Skeletal muscle tissue (tissue), 4 donors: ENCODE measurements around the gene MGAT5B. TPM values are rescaled to one million over a fixed set of nuclear protein-coding genes. Genes with fewer than 3 reads are reported as not detected.

Source experiments
- H3K27ac ChIP-seq: one replicate; pipeline ENCODE4 v1.7.0; 2013; ENCODE audit warnings: mild to moderate bottlenecking, low read depth, low read length, inconsistent platforms
- H3K27me3 ChIP-seq, 3 donors: one replicate each; pipeline ENCODE4 v1.7.0; 2013; ENCODE audit warnings: low read length in 3 of 3; ENCODE audit not compliant: control insufficient read depth in 3 of 3, insufficient read depth in 3 of 3
- H3K36me3 ChIP-seq, 3 donors: one replicate each; pipeline ENCODE4 v1.7.0; 2013; ENCODE audit warnings: low read length in 3 of 3; ENCODE audit not compliant: control insufficient read depth in 3 of 3, insufficient read depth in 3 of 3
- H3K4me1 ChIP-seq, 3 donors: one replicate each; pipeline ENCODE4 v1.7.0; 2013; ENCODE audit warnings: low read length in 3 of 3, mild to moderate bottlenecking in 3 of 3; ENCODE audit not compliant: control insufficient read depth in 3 of 3, insufficient read depth in 3 of 3
- H3K4me3 ChIP-seq, 3 donors: one replicate each; pipeline ENCODE4 v1.7.0; 2013; ENCODE audit warnings: low read length in 3 of 3
- H3K9ac ChIP-seq, 3 donors: one replicate each; pipeline ENCODE4 v1.7.0; 2013; ENCODE audit warnings: low read length in 3 of 3, mild to moderate bottlenecking in 3 of 3, moderate library complexity in 2 of 3, low read depth in 1 of 3
- H3K9me3 ChIP-seq, 3 donors: one replicate each; pipeline ENCODE4 v1.7.0; 2013; ENCODE audit warnings: low read length in 3 of 3; ENCODE audit not compliant: control insufficient read depth in 3 of 3
- total RNA-seq: library from RNA; depleted of rRNA; stranded (reverse); fragments of >200 nt; gene quantifications from one replicate; pipeline ENCODE4 v1.2.3, GENCODE V29; 2014
- donor health status: Osteomylitis.

Gene MGAT5B
- total RNA-seq, 1 donor from 2014 or later, result not detected

DNA sequence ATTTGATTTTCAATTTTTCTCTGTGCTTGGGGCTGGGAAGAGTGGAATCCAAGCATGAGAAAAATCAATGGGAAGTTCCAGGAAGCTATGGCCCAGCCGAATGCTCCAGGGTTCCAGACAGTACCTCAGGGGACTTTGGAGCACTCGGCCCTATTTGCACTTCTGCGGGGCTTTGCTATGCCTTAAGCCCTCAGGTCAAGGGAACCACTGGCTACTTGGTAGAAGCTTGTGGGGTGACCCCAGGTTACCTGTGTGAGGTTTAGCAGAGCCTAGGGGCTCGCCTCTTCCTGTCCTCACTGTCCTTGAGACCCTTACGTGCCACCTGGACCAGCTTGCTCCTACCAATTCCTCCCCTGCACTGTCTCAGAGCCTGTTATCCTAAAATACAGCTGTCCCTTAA, 121.3 kb downstream of the MGAT5B start:
- Histone ChIP-seq H3K9me3 (no peaks in the 10 kb centered on the region), H3K27ac (no peak overlapping the region), H3K4me1 (no peaks in the 10 kb centered on the region)

DNA sequence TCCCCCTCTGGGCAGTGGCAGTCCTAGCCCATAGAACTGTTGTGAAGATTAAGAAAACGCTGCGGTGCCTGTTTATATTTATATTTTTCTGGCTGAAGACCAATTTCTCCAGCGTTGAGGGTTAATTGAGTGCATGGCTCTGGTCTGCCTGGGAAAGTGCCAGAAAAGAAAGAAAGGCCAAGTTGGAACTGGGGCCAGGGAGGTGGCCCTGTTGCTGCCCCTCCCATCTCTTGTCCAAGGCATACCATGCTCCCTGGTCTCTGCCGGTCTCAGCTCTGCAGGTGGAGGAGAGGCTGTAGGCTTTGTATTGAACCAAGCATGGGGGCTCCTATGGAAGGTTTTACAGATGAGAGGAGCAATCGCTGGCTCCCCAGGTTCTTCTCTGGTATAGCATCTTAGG, 124.7 kb downstream of the MGAT5B start:
- no peaks in the 10 kb centered on the region for H3K4me1 ChIP-seq
- no peak overlapping the region for H3K27ac ChIP-seq
- H3K27me3 ChIP-seq, result peaks cover 5 to 33% (median 28%) of the 10 kb centered on the region in 3 donors
- H3K36me3 ChIP-seq, result no peaks in the 10 kb centered on the region
- H3K9ac ChIP-seq, result no peak overlapping the region
- no peak overlapping the region for H3K4me3 ChIP-seq
- no peaks in the 10 kb centered on the region for H3K9me3 ChIP-seq

More for the DNA sequence above, 121.3 kb downstream of the MGAT5B start:
- no peak overlapping the region for H3K9ac ChIP-seq
- H3K36me3 ChIP-seq, result no peaks in the 10 kb centered on the region
- H3K4me3 ChIP-seq, result no peak overlapping the region
- peaks cover 0 to 22% (median 20%) of the 10 kb centered on the region in 3 donors for H3K27me3 ChIP-seq

GRCh38 chr17:76993651-76994050, 125.4 kb downstream of the MGAT5B start:
- Histone ChIP-seq H3K4me1 (no peaks in the 10 kb centered on the region), H3K27ac (no peak overlapping the region), H3K9me3 (no peaks in the 10 kb centered on the region)

DNA sequence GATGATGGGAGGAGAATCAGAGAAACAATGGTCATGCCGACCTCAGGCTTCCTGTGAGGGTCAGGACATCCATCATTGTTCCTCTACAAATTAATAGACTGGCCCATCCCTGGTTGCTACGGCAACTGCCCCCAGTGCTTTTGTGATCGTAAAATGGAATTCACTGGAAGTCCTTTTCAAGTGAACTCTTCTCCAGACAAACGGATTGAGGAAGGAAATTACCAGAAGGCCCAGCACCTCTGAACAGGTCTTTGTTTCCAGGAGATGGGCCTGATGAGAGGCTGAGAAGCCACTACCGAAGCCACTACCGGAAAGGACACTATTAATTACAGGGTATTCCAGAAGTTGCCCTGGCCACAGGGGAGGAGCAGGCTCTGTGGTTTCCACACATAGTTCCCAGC, 126.0 kb downstream of the MGAT5B start:
- no peaks in the 10 kb centered on the region for H3K9me3 ChIP-seq
- H3K27ac ChIP-seq, result no peak overlapping the region
- no peaks in the 10 kb centered on the region for H3K4me1 ChIP-seq
- H3K9ac ChIP-seq, result no peak overlapping the region
- H3K36me3 ChIP-seq, result no peaks in the 10 kb centered on the region
- H3K27me3 ChIP-seq, result peaks cover 15 to 46% (median 36%) of the 10 kb centered on the region in 3 donors
- H3K4me3 ChIP-seq, result no peak overlapping the region

More at GRCh38 chr17:76993651-76994050, 125.4 kb downstream of the MGAT5B start:
- no peaks in the 10 kb centered on the region for H3K36me3 ChIP-seq
- H3K4me3 ChIP-seq, result no peak overlapping the region
- H3K9ac ChIP-seq, result no peak overlapping the region
- H3K27me3 ChIP-seq, result peaks cover 11 to 41% (median 32%) of the 10 kb centered on the region in 3 donors

- Histone ChIP-seq H3K27me3 (peaks cover 15 to 37% (median 30%) of the 10 kb centered on the region in 3 donors), H3K9me3 (no peaks in the 10 kb centered on the region), H3K4me1 (no peaks in the 10 kb centered on the region), H3K4me3 (no peak overlapping the region), H3K27ac (no peak overlapping the region), H3K9ac (no peak overlapping the region), H3K36me3 (no peaks in the 10 kb centered on the region)
Measured at GRCh38 chr17:76995387-76996105, 127.3 kb downstream of the MGAT5B start.

DNA sequence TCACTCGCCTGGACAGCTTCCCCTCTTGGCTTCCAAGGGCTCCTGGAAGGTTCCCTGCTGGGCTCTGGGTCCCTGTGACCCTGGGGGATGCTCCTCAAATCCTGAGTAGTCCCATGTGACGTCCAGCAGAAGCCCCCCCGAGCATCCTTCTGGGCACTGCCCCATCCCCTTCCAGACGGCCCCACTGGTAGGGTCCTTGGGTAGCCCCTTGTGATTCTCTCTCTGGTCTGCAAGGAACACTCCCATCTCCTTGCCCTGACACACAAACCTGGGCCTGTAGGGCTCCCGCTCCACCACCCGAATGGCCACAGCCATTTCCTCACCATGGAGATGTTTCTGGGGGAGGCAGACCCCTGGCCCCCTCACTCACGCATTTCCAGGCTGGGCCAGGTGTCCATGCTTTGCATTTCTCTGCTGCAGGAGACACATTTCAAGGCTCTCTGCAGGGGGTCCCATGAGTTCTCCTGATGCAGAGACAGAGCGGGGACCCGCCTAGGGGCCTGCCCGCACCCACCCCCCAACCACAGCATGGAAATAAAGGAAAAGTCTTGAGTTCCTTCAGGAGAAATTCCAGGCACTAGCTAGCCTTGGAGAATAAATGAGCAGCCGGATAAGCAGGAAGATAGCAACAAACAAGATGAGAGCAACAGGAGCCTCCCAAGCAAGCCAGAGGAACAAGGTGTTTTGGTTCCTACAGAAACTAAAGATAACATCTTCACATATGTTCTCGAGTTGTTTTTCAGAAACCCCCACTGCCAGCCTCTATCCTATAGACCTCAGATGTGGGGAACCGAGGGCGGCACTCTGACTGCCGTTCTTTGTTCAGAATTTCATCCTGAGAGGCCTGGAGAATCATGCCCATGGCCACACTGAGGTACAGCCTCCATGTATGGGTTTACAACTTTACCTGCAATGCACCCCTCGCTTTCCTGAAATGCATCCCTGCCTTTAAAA, 128.8 kb downstream of the MGAT5B start:
- H3K9ac ChIP-seq, result no peak overlapping the region
- no peaks in the 10 kb centered on the region for H3K9me3 ChIP-seq
- H3K27me3 ChIP-seq, result peaks cover 16 to 35% (median 34%) of the 10 kb centered on the region in 3 donors
- no peak overlapping the region for H3K27ac ChIP-seq
- H3K36me3 ChIP-seq, result no peaks in the 10 kb centered on the region
- H3K4me1 ChIP-seq, result no peaks in the 10 kb centered on the region
- no peak overlapping the region for H3K4me3 ChIP-seq

DNA sequence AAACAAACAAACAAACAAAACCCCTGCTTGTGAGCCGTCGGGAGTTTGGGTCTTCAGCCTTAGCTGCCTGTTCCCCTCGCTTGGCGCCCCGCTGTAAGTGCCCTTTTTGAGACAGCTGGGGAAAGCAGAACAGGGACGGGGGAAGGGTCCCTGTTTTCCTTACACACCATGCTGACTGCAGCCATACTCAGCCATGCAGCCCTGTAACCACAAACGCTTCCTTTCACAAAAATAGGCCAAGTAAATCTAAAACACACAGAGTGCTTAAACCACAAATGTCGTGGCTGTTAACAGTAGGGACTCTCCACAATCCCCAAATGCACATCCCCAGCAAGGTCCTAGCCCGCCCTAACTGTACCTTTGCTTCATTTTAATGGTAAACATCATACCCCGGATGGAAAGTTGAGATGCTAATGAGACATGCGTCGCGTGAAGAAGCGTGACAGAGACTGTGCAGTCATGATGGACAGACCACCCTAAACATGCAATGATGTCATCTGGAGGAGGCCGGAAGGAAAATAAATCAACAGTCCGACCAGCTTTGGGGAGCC, 129.9 kb downstream of the MGAT5B start:
- Histone ChIP-seq H3K36me3 (no peaks in the 10 kb centered on the region), H3K4me1 (no peaks in the 10 kb centered on the region), H3K9me3 (no peaks in the 10 kb centered on the region), H3K27ac (no peak overlapping the region), H3K4me3 (no peak overlapping the region), H3K27me3 (peaks cover 22 to 39% (median 37%) of the 10 kb centered on the region in 3 donors), H3K9ac (no peak overlapping the region)

GRCh38 chr17:76998839-76999238, 130.6 kb downstream of the MGAT5B start:
- Histone ChIP-seq H3K9me3 (no peaks in the 10 kb centered on the region), H3K27ac (no peak overlapping the region), H3K4me3 (no peak overlapping the region)

More at GRCh38 chr17:76998839-76999238, 130.6 kb downstream of the MGAT5B start:
- no peaks in the 10 kb centered on the region for H3K36me3 ChIP-seq
- no peak overlapping the region for H3K9ac ChIP-seq
- H3K27me3 ChIP-seq, result peaks cover 22 to 39% (median 37%) of the 10 kb centered on the region in 3 donors
- no peaks in the 10 kb centered on the region for H3K4me1 ChIP-seq
